ENCODE data around the gene RAMACL.

- TF ChIP-seq, protein P1, sequence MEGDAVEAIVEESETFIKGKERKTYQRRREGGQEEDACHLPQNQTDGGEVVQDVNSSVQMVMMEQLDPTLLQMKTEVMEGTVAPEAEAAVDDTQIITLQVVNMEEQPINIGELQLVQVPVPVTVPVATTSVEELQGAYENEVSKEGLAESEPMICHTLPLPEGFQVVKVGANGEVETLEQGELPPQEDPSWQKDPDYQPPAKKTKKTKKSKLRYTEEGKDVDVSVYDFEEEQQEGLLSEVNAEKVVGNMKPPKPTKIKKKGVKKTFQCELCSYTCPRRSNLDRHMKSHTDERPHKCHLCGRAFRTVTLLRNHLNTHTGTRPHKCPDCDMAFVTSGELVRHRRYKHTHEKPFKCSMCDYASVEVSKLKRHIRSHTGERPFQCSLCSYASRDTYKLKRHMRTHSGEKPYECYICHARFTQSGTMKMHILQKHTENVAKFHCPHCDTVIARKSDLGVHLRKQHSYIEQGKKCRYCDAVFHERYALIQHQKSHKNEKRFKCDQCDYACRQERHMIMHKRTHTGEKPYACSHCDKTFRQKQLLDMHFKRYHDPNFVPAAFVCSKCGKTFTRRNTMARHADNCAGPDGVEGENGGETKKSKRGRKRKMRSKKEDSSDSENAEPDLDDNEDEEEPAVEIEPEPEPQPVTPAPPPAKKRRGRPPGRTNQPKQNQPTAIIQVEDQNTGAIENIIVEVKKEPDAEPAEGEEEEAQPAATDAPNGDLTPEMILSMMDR (IDR thresholded peaks at IDR 0.05), result no peak
- TF ChIP-seq POLR2A (IDR thresholded peaks at IDR 0.05), result no peak
- no peak for TF ChIP-seq EP300 (IDR thresholded peaks at IDR 0.05)
These were observed 30.9 kb upstream of the RAMACL start for GRCh38 chr6:166617359-166617758.

All from tibial nerve (tissue), 4 donors.